Lower leg skin (tissue), 4 donors: ENCODE measurements around the gene JPT1. TPM values are rescaled to one million over a fixed set of nuclear protein-coding genes. Genes with fewer than 3 reads are reported as not detected.
"Not testable (repeated sequence)": the region's sequence is repeated elsewhere in the genome, so short reads cannot be mapped to it uniquely, and the experiment has no call there.

Experiments used
- DNase-seq, 2 donors: peaks; one replicate each; pipeline ENCODE4 v3.0.0-alpha.2; 2019; ENCODE audit warnings: low spot score in 2 of 2
- H3K4me3 ChIP-seq: fragments of 200-600 bp; sonication (generic); 2 replicates; pipeline ENCODE4 v1.5.1; 2017; ENCODE audit warnings: mild to moderate bottlenecking, low read depth; ENCODE audit not compliant: poor library complexity, severe bottlenecking
- CTCF ChIP-seq, 3 donors: fragments of 450-650 bp; IDR thresholded peaks; one replicate each; pipeline ENCODE4 v1.5.1; 2016; ENCODE audit warnings: antibody characterized with exemption in 3 of 3, mild to moderate bottlenecking in 3 of 3, moderate library complexity in 2 of 3
- POLR2A ChIP-seq, 2 donors: fragments of 450-650 bp; IDR thresholded peaks; one replicate each; pipeline ENCODE4 v1.6.1; 2016 to 2017; ENCODE audit warnings: antibody characterized with exemption in 2 of 2, mild to moderate bottlenecking in 1 of 2, moderate library complexity in 1 of 2
- WGBS, 2 donors: methylation state at CpG; one replicate each; pipeline ENCODE4 v1.1.5; 2018; 5-methylcytosine and 5-hydroxymethylcytosine counted together
- intact Hi-C: fragments of 100-400 bp; cut with DNase I; formaldehyde crosslinking; loops from one replicate; pipeline ENCODE4 v1.15.0; 2023; ENCODE audit warnings: low total_unique reads
- total RNA-seq, 4 donors: library from RNA; depleted of rRNA; stranded (reverse); fragments of >200 nt; gene quantifications; one replicate each; pipeline ENCODE4 v1.1.0, GENCODE V29; 2016

The JPT1 gene
- total RNA-seq, 4 donors from 2014 or later: 30.2 to 56.4 (median 37.1) TPM

- no peak overlapping the region for H3K4me3 ChIP-seq
- DNase-seq: no peak
- no peak for TF ChIP-seq CTCF (IDR thresholded peaks at IDR 0.05)
- TF ChIP-seq POLR2A (IDR thresholded peaks at IDR 0.05): no peak
- intact Hi-C loops: no loop called here
- 84 to 93% methylated on average over 11 of the region's 11 CpGs for WGBS, 2 donors
Observed at GRCh38 chr17:75144816-75145512, 9.3 kb downstream of the JPT1 start.

- no peak for DNase-seq
- intact Hi-C loops: no loop called here
- no peak overlapping the region for H3K4me3 ChIP-seq
- 83 to 85% methylated on average over 13 of the region's 13 CpGs for WGBS, 2 donors
- TF ChIP-seq CTCF (IDR thresholded peaks at IDR 0.05): no peak
- no peak for TF ChIP-seq POLR2A (IDR thresholded peaks at IDR 0.05)
Observed at GRCh38 chr17:75142236-75142971, 11.9 kb downstream of the JPT1 start.

- intact Hi-C loops: no loop called here
- 96% methylated on average over 5 of the region's 5 CpGs for WGBS, 2 donors
- DNase-seq: no peak
- no peak for TF ChIP-seq POLR2A (IDR thresholded peaks at IDR 0.05)
- TF ChIP-seq CTCF (IDR thresholded peaks at IDR 0.05): no peak
- no peak overlapping the region for H3K4me3 ChIP-seq
Observed at GRCh38 chr17:75138519-75138918, 15.8 kb downstream of the JPT1 start.

- DNase-seq, H3K4me3 ChIP-seq, intact Hi-C loops: not testable (repeated sequence)
- WGBS, 2 donors: 95 to 97% methylated on average over 9 of the region's 9 CpGs
Observed at GRCh38 chr17:75137762-75138161, 16.6 kb downstream of the JPT1 start.

GRCh38 chr17:75135946-75136345, 18.4 kb downstream of the JPT1 start:
- intact Hi-C loops: no loop called here
- DNase-seq: no peak
- 68 to 80% methylated on average over 8 of the region's 8 CpGs for WGBS, 2 donors
- TF ChIP-seq CTCF (IDR thresholded peaks at IDR 0.05): no peak
- no peak for TF ChIP-seq POLR2A (IDR thresholded peaks at IDR 0.05)
- H3K4me3 ChIP-seq: no peak overlapping the region

GRCh38 chr17:75135452-75135851, 18.9 kb downstream of the JPT1 start:
- intact Hi-C loops: no loop called here
- no peak for DNase-seq
- no peak for TF ChIP-seq CTCF (IDR thresholded peaks at IDR 0.05)
- no peak for TF ChIP-seq POLR2A (IDR thresholded peaks at IDR 0.05)
- 67 to 76% methylated on average over 5 of the region's 5 CpGs for WGBS, 2 donors
- no peak overlapping the region for H3K4me3 ChIP-seq

GRCh38 chr17:75133607-75134347, 20.5 kb downstream of the JPT1 start:
- intact Hi-C loops, H3K4me3 ChIP-seq, DNase-seq: not testable (repeated sequence)
- WGBS, 2 donors: 89 to 91% methylated on average over 14 of the region's 14 CpGs
